Activated naive CD4-positive, alpha-beta T cell (primary cell): ENCODE data around the gene KRTAP9-9.
"Not testable (repeated sequence)": the region's sequence is repeated elsewhere in the genome, so short reads cannot be mapped to it uniquely, and the experiment has no call there.

Source experiments
- DNase-seq, 4 experiments: peaks; one replicate each; lab custom pipeline; 2025; lab: John Stamatoyannopoulos, UW

KRTAP9-9 gene

GRCh38 chr17:41255381-41256290 is at the start of gene KRTAP9-9:
TSS of gene KRTAP9-9 (plus strand) at chr17:41255384.
- DNase-seq, result not testable (repeated sequence)

DNA sequence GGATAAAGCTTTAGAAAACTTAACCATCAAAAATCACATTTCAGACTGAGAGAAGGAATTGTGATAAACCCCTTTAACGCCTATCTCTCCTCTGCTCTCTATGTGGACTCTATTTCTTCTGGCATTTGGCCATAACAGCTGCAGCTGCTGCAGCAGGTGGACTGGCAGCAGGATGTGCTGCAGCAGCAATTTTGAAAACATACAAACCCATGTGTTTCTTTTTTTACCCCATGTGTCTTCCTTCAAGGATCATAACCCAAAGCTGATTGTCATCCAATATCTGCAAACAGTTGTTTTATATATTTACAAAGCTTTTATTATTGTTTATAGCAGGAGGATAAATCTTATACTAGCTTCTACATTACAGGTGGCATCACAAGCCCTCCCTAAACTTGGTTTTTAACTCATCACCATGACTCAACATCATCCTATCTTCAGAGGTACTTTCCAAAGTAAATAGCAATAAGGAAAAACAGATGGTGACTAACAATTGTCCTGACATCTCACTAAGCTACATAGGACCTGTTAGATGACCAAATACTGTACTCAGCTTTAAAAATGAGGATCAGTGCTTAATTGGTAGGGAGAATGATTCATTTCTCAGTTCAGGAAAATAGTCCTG is 43.2 kb upstream of the KRTAP9-9 start:
- DNase-seq, result no peak

GRCh38 chr17:41212524-41213169 is 42.5 kb upstream of the KRTAP9-9 start:
- no peak for DNase-seq

GRCh38 chr17:41215681-41216080 is 39.5 kb upstream of the KRTAP9-9 start:
- DNase-seq, result no peak

DNA sequence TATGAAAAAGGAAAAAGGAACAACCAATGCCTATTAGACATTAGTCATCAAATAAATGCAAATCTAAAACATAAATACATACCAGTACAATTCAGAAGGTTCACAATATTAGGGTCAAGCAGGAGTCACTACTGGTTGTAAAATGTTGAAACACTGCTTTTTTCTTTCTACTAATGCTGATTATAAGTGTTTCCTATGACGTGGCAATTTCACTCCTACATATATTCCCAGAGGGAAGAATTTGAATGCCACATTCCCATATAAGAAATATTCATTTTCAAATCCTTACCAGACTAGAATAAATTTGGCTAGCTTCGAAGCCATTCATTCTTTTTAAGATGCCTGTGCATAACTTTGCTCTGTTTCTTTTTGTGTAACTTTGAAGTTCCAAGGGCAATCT is 31.4 kb upstream of the KRTAP9-9 start:
- DNase-seq, result no peak

GRCh38 chr17:41226051-41226450 is 29.1 kb upstream of the KRTAP9-9 start:
- no peak for DNase-seq

- not testable (repeated sequence) for DNase-seq
Measured at GRCh38 chr17:41226598-41227095, 28.5 kb upstream of the KRTAP9-9 start, which contains the start of gene KRTAP9-2. TSS of gene KRTAP9-2 (plus strand) at chr17:41226648. CDS start at chr17:41226655, 7 bp downstream.

GRCh38 chr17:41230094-41230493 is 25.1 kb upstream of the KRTAP9-9 start:
- no peak for DNase-seq

DNA sequence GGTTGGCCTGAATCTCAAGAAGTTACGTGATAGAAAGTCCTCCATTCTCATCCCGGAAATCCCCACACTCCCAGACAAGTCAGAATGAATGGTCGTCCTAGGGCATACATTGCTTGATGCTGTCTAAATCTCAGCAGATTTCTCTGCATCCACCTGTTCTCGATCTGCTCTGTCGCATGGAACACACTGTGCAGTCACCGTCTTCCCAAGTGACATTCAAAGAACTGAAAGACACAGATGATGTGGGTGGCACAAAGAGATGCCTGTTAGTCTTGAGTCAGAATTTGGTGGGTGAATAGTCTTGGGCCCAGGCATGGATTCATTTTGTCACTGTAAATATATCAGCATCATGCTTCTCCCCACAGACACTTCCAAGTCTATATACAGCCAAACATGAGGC is 23.5 kb upstream of the KRTAP9-9 start:
- no peak for DNase-seq

- not testable (repeated sequence) for DNase-seq
Measured at GRCh38 chr17:41232399-41233105, 22.6 kb upstream of the KRTAP9-9 start, which contains the start of gene KRTAP9-3. TSS of gene KRTAP9-3 (plus strand) at chr17:41232449. CDS start at chr17:41232502, 53 bp downstream.

DNA sequence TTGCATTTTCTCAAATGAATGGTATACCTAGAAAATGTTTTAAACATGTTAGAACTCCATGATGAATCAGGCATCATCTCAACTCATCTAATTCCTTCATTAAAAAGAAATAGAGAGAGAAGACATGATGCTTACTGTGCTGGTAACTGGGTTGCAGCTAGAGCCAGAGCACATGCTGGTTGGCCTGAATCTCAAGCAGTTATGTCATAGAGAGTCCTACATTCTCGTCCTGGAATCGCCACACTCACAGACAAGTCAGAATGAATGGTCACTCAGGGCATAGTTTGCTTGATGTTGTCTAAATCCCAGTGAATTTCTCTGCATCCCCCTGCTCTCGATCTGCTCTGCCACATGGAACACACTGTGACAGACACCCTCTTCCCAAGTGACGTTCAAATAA is 18.1 kb upstream of the KRTAP9-9 start:
- not testable (repeated sequence) for DNase-seq

DNA sequence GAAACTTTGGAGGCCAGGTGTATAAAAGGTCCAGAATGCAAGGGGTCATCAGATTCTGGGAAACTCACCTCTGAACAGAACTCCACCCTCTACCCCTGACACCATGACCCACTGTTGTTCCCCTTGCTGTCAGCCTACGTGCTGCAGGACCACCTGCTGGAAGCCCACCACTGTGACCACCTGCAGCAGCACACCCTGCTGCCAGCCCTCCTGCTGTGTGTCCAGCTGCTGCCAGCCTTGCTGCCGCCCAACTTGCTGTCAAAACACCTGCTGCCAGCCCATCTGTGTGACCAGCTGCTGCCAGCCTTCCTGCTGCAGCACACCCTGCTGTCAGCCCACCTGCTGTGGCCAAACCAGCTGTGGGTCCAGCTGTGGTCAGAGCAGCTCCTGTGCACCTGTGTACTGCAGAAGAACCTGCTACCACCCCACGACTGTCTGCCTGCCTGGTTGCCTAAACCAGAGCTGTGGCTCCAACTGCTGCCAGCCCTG is 17.2 kb upstream of the KRTAP9-9 start, which contains the start of gene KRTAP9-8:
Gene KRTAP9-8 (plus strand): TSS at position 51 of the 489 bp plus-strand sequence. CDS start 53 bp downstream, at position 104.
- not testable (repeated sequence) for DNase-seq

- DNase-seq, result not testable (repeated sequence)
Measured at GRCh38 chr17:41246995-41247787, 8.0 kb upstream of the KRTAP9-9 start.

DNA sequence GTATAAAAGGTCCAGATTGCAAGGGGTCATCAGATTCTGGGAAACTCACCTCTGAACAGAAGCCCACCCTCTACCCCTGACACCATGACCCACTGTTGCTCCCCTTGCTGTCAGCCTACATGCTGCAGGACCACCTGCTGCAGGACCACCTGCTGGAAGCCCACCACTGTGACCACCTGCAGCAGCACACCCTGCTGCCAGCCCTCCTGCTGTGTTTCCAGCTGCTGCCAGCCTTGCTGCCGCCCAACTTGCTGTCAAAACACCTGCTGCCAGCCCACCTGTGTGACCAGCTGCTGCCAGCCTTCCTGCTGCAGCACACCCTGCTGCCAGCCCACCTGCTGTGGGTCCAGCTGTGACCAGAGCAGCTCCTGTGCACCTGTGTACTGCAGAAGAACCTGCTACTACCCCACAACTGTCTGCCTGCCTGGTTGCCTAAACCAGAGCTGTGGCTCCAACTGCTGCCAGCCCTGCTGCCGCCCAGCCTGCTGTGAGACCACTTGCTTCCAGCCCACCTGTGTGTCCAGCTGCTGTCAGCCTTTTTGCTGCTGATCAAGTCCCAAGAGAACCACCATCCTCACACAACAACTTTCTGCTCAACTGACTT is 5.4 kb upstream of the KRTAP9-9 start, which contains the start of gene KRTAP9-4:
Gene KRTAP9-4 (plus strand): TSS at position 51 of the 604 bp plus-strand sequence. CDS start 34 bp downstream, at position 85.
- not testable (repeated sequence) for DNase-seq

GRCh38 chr17:41251261-41251660 is 3.9 kb upstream of the KRTAP9-9 start:
- DNase-seq, result no peak

GRCh38 chr17:41254861-41255260 is 323 bp upstream of the KRTAP9-9 start:
- no peak for DNase-seq

GRCh38 chr17:41256291-41256685 is 1.1 kb downstream of the KRTAP9-9 start:
- DNase-seq, result no peak

- DNase-seq, result no peak
Measured at GRCh38 chr17:41258406-41258805, 3.2 kb downstream of the KRTAP9-9 start.

- no peak for DNase-seq
Measured at GRCh38 chr17:41263212-41263611, 8.0 kb downstream of the KRTAP9-9 start.

GRCh38 chr17:41264599-41264998 is 9.4 kb downstream of the KRTAP9-9 start:
- no peak for DNase-seq
